GM10266 (cell line): ENCODE measurements around the gene SCN8A.
"Not testable (repeated sequence)": the region's sequence is repeated elsewhere in the genome, so short reads cannot be mapped to it uniquely, and the experiment has no call there.

Experiments used
- DNase-seq: peaks from one replicate; pipeline ENCODE4 v3.0.0; 2012; ENCODE audit errors: extremely low spot score
- TF ChIP-seq, protein P1 (sequence below): IDR thresholded peaks from 2 replicates; pipeline ENCODE4 v1.5.1; 2012; ENCODE audit warnings: mild to moderate bottlenecking, low read depth; ENCODE audit not compliant: control insufficient read depth, insufficient read depth; ENCODE audit errors: missing control alignments

SCN8A gene

DNA sequence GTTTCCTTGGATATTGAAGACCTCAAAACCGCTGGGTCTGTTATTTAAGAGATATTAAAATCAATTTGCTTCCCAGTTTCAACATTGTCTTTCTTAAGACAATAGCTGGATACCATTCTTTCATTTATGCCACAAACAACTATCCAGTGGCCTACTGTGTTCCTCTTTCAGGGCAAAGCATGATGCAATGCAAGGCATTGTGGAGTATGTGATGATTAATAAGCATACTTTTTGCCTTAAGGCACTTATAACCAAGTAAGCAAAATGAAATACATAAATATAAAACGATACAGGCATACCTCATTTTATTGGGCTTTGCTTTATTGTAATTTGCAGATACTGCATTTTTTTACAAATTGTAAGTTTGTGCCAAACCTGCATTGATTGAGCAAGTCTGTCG is 45.5 kb downstream of the SCN8A start:
- DNase-seq, result no peak
- TF ChIP-seq, protein P1, sequence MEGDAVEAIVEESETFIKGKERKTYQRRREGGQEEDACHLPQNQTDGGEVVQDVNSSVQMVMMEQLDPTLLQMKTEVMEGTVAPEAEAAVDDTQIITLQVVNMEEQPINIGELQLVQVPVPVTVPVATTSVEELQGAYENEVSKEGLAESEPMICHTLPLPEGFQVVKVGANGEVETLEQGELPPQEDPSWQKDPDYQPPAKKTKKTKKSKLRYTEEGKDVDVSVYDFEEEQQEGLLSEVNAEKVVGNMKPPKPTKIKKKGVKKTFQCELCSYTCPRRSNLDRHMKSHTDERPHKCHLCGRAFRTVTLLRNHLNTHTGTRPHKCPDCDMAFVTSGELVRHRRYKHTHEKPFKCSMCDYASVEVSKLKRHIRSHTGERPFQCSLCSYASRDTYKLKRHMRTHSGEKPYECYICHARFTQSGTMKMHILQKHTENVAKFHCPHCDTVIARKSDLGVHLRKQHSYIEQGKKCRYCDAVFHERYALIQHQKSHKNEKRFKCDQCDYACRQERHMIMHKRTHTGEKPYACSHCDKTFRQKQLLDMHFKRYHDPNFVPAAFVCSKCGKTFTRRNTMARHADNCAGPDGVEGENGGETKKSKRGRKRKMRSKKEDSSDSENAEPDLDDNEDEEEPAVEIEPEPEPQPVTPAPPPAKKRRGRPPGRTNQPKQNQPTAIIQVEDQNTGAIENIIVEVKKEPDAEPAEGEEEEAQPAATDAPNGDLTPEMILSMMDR, result no peak

DNA sequence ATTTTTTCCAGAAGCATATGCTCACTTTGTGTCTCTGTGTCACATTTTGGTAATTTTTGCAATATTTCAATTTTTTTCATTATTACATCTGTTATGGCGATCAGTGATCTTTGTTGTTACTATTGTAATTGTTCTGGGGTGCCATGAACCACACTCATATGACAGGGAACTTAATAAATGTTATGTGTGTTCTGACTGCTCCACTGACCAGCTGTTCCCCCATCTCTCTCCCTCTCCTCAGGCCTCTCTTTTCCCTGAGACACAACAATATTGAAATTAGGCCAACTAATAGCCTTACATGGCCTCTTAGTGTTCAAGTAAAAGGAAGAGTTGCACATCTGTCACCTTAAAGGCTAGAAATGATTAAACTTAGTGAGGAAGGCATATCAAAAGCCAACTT is 46.0 kb downstream of the SCN8A start:
- no peak for DNase-seq
- TF ChIP-seq, protein P1, result no peak

DNA sequence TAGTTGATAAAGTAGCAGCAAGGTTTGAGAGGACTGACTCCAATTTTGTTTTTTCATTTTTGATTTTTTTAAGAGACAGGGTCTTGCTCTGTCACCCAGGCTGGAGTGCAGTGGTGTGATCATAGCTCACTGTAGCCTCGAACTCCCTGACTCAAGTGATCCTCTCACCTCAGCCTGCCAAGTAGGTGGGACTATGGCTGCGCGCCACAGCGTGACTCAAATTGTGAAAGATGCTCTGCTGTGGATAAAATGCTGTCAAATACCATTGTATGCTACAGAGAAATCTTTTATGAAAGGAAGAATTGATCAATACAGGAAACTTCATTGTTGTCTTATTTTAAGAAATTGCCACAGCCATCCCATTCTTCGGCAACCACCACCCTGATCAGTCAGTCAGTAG is 48.3 kb downstream of the SCN8A start:
- TF ChIP-seq, protein P1, result no peak
- DNase-seq, result no peak

DNA sequence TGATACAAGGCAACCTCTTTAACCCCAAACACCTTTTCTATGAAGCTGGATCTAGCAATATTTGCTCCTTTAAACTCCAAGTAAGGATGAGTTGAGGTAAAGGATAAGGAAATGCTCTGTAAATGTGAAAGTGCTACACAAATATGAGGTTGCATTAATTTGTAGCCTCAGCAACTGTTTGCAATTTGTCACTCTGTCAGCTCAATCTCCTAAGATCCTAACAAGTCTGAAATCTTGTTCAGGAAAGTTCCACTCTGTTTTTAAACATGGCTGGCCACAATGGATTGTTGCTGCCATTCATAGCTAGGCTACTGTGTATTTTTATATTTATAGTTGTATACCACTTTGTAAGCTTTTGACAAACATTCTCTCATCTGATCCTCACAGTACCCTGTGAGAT is 51.3 kb downstream of the SCN8A start:
- DNase-seq, result no peak
- TF ChIP-seq, protein P1, result no peak

DNA sequence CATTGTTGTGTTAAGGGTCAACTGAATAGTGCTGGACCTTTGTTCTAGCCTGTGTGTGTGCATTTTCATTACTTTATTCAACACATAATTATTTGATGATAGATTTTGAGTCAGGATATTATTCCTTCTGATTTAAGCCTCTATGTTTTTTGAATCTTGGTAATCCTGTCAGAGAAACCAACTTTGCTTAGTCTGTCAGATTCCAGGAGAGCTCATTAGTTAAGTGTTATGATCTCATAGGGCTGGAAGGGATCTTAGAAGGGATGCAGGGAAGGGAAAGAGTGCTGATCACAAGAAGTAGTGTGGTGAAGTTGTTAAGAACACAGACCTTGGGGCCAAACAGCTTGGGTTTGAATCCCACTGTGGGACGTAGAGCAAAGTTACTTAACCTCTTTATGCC is 52.9 kb downstream of the SCN8A start:
- no peak for DNase-seq
- TF ChIP-seq, protein P1, result no peak

DNA sequence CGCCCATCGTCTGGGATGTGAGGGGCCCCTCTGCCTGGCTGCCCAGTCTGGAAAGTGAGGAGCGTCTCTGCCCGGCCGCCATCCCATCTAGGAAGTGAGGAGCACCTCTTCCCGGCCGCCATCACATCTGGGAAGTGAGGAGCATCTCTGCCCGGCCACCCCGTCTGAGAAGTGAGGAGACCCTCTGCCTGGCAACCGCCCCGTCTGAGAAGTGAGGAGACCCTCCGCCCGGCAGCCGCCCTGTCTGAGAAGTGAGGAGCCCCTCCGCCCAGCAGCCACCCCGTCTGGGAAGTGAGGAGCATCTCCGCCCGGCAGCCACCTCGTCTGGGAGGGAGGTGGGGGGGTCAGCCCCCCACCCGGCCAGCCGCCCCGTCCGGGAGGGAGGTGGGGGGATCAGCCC is 53.7 kb downstream of the SCN8A start:
- not testable (repeated sequence) for DNase-seq

DNA sequence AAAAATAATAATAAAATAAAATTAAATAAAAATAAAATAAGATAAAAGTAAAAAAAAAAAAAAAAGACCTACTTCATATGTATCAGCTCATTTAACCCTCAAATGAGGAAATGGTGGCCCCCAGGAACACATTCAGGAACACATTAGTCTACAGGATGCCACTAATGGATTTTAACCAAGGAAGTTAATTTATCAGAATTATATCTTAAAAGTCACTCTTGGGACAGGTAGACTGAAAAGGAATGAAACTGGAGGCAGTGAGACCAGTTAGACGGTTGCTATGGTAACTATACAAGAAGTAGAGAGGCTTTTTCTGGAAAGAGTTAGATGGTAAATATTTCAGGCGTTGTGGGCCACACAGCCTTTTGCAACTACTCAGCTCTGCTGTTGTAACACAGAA is 54.9 kb downstream of the SCN8A start:
- TF ChIP-seq, protein P1, result no peak
- no peak for DNase-seq

DNA sequence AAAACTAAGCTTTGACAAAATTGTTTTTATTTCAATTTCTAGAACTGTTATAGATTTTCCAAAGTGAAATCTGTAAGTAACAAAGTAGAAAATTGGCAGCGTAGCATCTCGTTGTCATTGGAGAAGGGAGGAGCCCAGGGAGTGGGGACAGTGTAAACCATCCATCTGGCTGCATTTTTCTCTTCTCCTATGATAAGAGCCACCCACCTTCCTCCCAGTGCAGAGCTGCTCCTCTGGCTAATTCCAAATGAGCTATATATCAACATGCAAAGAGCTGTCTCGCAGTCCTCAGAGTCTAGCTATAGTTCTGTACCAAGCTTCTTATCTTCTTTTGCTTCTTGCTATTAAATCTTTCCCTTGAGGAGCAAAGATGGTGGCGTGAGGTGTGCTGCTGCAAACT is 56.6 kb downstream of the SCN8A start:
- TF ChIP-seq, protein P1, result no peak
- DNase-seq, result no peak
